Spleen (tissue), 7 donors: Measurements from ENCODE around the gene TBC1D25.

Experiments used
- CTCF ChIP-seq, 11 experiments: fragments of 200-600 bp in 7 of 11; fragments of 450-650 bp in 4 of 11; sonication (generic) in 4 of 11; IDR thresholded peaks in 8 of 11; conservative IDR thresholded peaks in 3 of 11; 1 replicate in 7 of 11; 2 replicates in 4 of 11; pipeline versions ENCODE4 v1.4.0 to v1.8.0; 2016 to 2021; ENCODE audit warnings: antibody characterized with exemption in 11 of 11, inconsistent platforms in 4 of 11, mild to moderate bottlenecking in 1 of 11
- POLR2A ChIP-seq, 3 donors: fragments of 450-650 bp; IDR thresholded peaks; one replicate each; pipeline ENCODE4 v1.5.1; 2017; ENCODE audit warnings: antibody characterized with exemption in 3 of 3, mild to moderate bottlenecking in 1 of 3
- POLR2AphosphoS5 ChIP-seq, 3 donors: sonication (generic); formaldehyde crosslinking; IDR thresholded peaks; one replicate each; pipeline ENCODE4 v1.5.1; 2017; ENCODE audit warnings: antibody characterized with exemption in 3 of 3
- donor health status: DM: no; HTN: no; CAD: no; lungs with moderate emphysema.
- donor health status: DM: no; HTN: no; CAD: no.
- donor health status: DM: no; HTN: no; CAD: no.

GRCh38 chrX:48601741-48602394, 62.4 kb downstream of the TBC1D25 start:
- no peak for TF ChIP-seq CTCF (IDR thresholded peaks at IDR 0.05 in 8 of 11, conservative IDR thresholded peaks at IDR 0.05 in 3 of 11)
- TF ChIP-seq POLR2AphosphoS5 (IDR thresholded peaks at IDR 0.05) = no peak
- TF ChIP-seq POLR2A (IDR thresholded peaks at IDR 0.05) = no peak
